ENCODE measurements around the gene NCAPH2.

The NCAPH2 gene

DNA sequence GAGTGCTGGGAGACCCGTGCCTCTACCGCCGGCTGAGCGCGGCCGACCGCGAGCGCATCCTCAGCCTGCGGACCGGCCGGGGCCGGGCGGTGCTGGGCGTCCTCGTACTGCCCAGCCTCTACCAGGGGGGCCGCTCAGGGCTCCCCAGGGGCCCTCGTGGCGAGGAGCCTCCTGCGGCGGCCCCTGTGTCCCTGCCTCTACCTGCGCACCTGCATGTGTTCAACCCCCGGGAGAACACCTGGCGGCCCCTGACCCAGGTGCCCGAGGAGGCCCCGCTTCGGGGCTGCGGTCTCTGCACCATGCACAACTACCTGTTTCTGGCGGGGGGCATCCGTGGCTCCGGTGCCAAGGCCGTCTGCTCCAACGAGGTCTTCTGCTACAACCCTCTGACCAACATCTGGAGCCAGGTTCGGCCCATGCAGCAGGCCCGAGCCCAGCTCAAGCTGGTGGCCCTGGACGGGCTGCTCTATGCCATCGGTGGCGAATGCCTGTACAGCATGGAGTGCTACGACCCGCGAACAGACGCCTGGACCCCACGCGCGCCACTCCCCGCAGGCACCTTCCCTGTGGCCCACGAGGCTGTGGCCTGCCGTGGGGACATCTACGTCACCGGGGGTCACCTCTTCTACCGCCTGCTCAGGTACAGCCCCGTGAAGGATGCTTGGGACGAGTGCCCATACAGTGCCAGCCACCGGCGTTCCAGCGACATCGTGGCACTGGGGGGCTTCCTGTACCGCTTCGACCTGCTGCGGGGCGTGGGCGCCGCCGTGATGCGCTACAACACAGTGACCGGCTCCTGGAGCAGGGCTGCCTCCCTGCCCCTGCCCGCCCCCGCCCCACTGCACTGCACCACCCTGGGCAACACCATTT is 41.1 kb downstream of the NCAPH2 start:
- peak overlapping the region; percentile 24 for H2BK5ac ChIP-seq (ENCODE audit: low read length)
- H3K4ac ChIP-seq (ENCODE audit: low read length) = peak overlapping the region; percentile 66
- H3K9ac ChIP-seq (ENCODE audit: low read depth, low read length, poor library complexity) = no peak overlapping the region
- peak overlapping the region; percentile 82 for H3K14ac ChIP-seq (ENCODE audit: low read length)
- peak overlapping the region; percentile 48 for H3K18ac ChIP-seq (ENCODE audit: low read length)
- peak overlapping the region; percentile 58 for H2BK12ac ChIP-seq (ENCODE audit: low read length)
- H3K23ac ChIP-seq (ENCODE audit: low read depth, low read length, poor library complexity) = peak overlapping the region; percentile 10
- no peak overlapping the region for H3K4me2 ChIP-seq (ENCODE audit: insufficient read depth, low read length, poor library complexity, severe bottlenecking)
- no peak overlapping the region for H3K4me3 ChIP-seq (ENCODE audit: low read length in 2 of 2)
- H2BK15ac ChIP-seq (ENCODE audit: low read length) = peak overlapping the region; percentile 89
- no peaks in the 10 kb centered on the region for H3K9me3 ChIP-seq (replicated peaks in 1 of 2; ENCODE audit: control insufficient read depth in 2 of 2, insufficient read depth in 1 of 2, low read depth in 1 of 2, low read length in 2 of 2)
- no peaks in the 10 kb centered on the region for H3K79me1 ChIP-seq (ENCODE audit: low read depth, low read length)
- peak overlapping the region; percentile 75 for H2AFZ ChIP-seq (ENCODE audit: low read length)
- WGBS, 2 donors (ENCODE audit: extremely low coverage in 2 of 2, insufficient read length in 2 of 2, insufficient replicate concordance in 1 of 2) = no CpG with 5 or more reads among the region's 68 CpGs
- H2AK5ac ChIP-seq (ENCODE audit: low read depth, low read length) = peak overlapping the region; percentile 90
- H3K27me3 ChIP-seq (ENCODE audit: control insufficient read depth in 3 of 3, insufficient read depth in 3 of 3, low read depth in 1 of 3, low read length in 3 of 3) = peaks cover 0 to 37% (median 13%) of the 10 kb centered on the region in 3 experiments
- H2BK120ac ChIP-seq (ENCODE audit: low read depth, low read length) = no peak overlapping the region
- DNase-seq (ENCODE audit: low spot score) = no peak
- H4K91ac ChIP-seq (ENCODE audit: low read depth, low read length, poor library complexity) = no peak overlapping the region
- H3K4me1 ChIP-seq (ENCODE audit: control insufficient read depth in 2 of 2, insufficient read depth in 1 of 2, low read depth in 1 of 2, low read length in 2 of 2) = no peaks in the 10 kb centered on the region
- H4K8ac ChIP-seq (ENCODE audit: low read depth, low read length) = no peak overlapping the region
- no peak overlapping the region for H3K27ac ChIP-seq (replicated peaks; ENCODE audit: low read length)
- H3K36me3 ChIP-seq (replicated peaks in 1 of 2; ENCODE audit: control insufficient read depth in 2 of 2, insufficient read depth in 2 of 2, low read length in 2 of 2) = no peaks in the 10 kb centered on the region

DNA sequence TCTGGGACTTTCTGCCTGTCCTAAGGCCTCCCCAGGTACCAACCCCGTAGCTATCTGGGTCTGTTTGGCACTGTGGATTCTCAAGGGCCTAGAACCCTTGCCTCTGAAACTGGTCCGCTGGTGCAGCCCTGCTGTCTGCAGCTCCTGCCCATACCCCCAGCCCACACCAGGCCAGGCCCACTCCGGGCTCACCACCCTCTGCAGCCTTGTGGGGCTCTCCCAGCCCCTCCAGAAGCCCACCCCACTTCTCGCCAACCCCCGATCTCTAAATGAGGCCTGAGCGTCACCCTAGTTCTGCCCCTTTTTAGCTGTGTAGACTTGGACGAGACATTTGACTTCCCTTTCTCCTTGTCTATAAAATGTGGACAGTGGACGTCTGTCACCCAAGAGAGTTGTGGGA is 42.4 kb downstream of the NCAPH2 start:
- peak overlapping the region; percentile 75 for H2AFZ ChIP-seq (ENCODE audit: low read length)
- no peak overlapping the region for H3K18ac ChIP-seq (ENCODE audit: low read length)
- no CpG with 5 or more reads among the region's 8 CpGs for WGBS, 2 donors (ENCODE audit: extremely low coverage in 2 of 2, insufficient read length in 2 of 2, insufficient replicate concordance in 1 of 2)
- H3K14ac ChIP-seq (ENCODE audit: low read length) = no peak overlapping the region
- no peak overlapping the region for H2BK120ac ChIP-seq (ENCODE audit: low read depth, low read length)
- no peak overlapping the region for H2AK5ac ChIP-seq (ENCODE audit: low read depth, low read length)
- no peak overlapping the region for H3K9ac ChIP-seq (ENCODE audit: low read depth, low read length, poor library complexity)
- no peak for DNase-seq (ENCODE audit: low spot score)
- no peak overlapping the region for H3K23ac ChIP-seq (ENCODE audit: low read depth, low read length, poor library complexity)
- H3K27ac ChIP-seq (replicated peaks; ENCODE audit: low read length) = no peak overlapping the region
- H3K79me1 ChIP-seq (ENCODE audit: low read depth, low read length) = no peaks in the 10 kb centered on the region
- no peak overlapping the region for H3K4me2 ChIP-seq (ENCODE audit: insufficient read depth, low read length, poor library complexity, severe bottlenecking)
- no peaks in the 10 kb centered on the region for H3K9me3 ChIP-seq (replicated peaks in 1 of 2; ENCODE audit: control insufficient read depth in 2 of 2, insufficient read depth in 1 of 2, low read depth in 1 of 2, low read length in 2 of 2)
- H4K8ac ChIP-seq (ENCODE audit: low read depth, low read length) = no peak overlapping the region
- no peaks in the 10 kb centered on the region for H3K36me3 ChIP-seq (replicated peaks in 1 of 2; ENCODE audit: control insufficient read depth in 2 of 2, insufficient read depth in 2 of 2, low read length in 2 of 2)
- no peak overlapping the region for H2BK15ac ChIP-seq (ENCODE audit: low read length)
- no peak overlapping the region for H2BK12ac ChIP-seq (ENCODE audit: low read length)
- H3K4me1 ChIP-seq (ENCODE audit: control insufficient read depth in 2 of 2, insufficient read depth in 1 of 2, low read depth in 1 of 2, low read length in 2 of 2) = no peaks in the 10 kb centered on the region
- peaks cover 0 to 28% (median 4%) of the 10 kb centered on the region in 3 experiments for H3K27me3 ChIP-seq (ENCODE audit: control insufficient read depth in 3 of 3, insufficient read depth in 3 of 3, low read depth in 1 of 3, low read length in 3 of 3)
- no peak overlapping the region for H2BK5ac ChIP-seq (ENCODE audit: low read length)
- no peak overlapping the region for H3K4ac ChIP-seq (ENCODE audit: low read length)
- H4K91ac ChIP-seq (ENCODE audit: low read depth, low read length, poor library complexity) = no peak overlapping the region
- no peak overlapping the region for H3K4me3 ChIP-seq (ENCODE audit: low read length in 2 of 2)

DNA sequence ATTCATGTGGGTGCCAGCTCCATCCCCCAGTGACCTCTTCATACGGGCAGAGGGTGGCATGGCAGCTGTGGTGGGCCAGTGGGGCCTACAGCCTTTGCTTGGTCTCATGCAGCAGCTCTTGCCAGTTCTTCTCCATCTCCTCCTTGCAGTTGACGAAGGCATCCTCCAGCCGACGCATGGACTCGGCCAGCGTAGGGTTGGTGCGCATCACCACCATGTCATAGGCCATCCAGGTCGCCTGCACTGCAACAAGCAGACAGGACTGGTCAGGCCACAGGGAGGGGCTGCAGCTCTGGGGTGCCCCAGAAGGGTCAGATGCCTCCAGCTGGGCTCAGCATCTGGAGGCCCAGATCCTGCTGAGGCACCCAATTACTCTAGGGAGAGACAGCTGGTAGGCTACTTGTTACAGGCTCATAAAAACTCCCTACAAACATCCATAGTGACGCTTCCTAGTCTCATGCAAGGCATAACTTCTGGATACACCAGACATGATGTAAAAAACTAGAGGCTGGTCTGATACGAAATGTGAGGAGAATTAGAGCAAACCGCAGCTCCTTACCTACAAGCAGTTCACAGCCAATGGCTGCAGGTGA is 43.2 kb downstream of the NCAPH2 start:
- Histone ChIP-seq H2AK5ac (ENCODE audit: low read depth, low read length) (no peak overlapping the region), H2BK15ac (ENCODE audit: low read length) (no peak overlapping the region), H3K14ac (ENCODE audit: low read length) (no peak overlapping the region), H3K79me1 (ENCODE audit: low read depth, low read length) (no peaks in the 10 kb centered on the region), H3K27ac (replicated peaks; ENCODE audit: low read length) (no peak overlapping the region), H3K18ac (ENCODE audit: low read length) (no peak overlapping the region), H4K91ac (ENCODE audit: low read depth, low read length, poor library complexity) (no peak overlapping the region), H3K4me2 (ENCODE audit: insufficient read depth, low read length, poor library complexity, severe bottlenecking) (no peak overlapping the region), H2AFZ (ENCODE audit: low read length) (no peak overlapping the region), H3K4ac (ENCODE audit: low read length) (no peak overlapping the region), H4K8ac (ENCODE audit: low read depth, low read length) (no peak overlapping the region), H3K4me1 (ENCODE audit: control insufficient read depth in 2 of 2, insufficient read depth in 1 of 2, low read depth in 1 of 2, low read length in 2 of 2) (no peaks in the 10 kb centered on the region), H3K36me3 (replicated peaks in 1 of 2; ENCODE audit: control insufficient read depth in 2 of 2, insufficient read depth in 2 of 2, low read length in 2 of 2) (no peaks in the 10 kb centered on the region), H2BK12ac (ENCODE audit: low read length) (no peak overlapping the region), H2BK5ac (ENCODE audit: low read length) (no peak overlapping the region), H3K27me3 (ENCODE audit: control insufficient read depth in 3 of 3, insufficient read depth in 3 of 3, low read depth in 1 of 3, low read length in 3 of 3) (peaks cover 0 to 21% (median 0%) of the 10 kb centered on the region in 3 experiments), H3K4me3 (ENCODE audit: low read length in 2 of 2) (no peak overlapping the region), H3K9me3 (replicated peaks in 1 of 2; ENCODE audit: control insufficient read depth in 2 of 2, insufficient read depth in 1 of 2, low read depth in 1 of 2, low read length in 2 of 2) (no peaks in the 10 kb centered on the region), H3K23ac (ENCODE audit: low read depth, low read length, poor library complexity) (peak overlapping the region; percentile 18), H2BK120ac (ENCODE audit: low read depth, low read length) (no peak overlapping the region), H3K9ac (ENCODE audit: low read depth, low read length, poor library complexity) (no peak overlapping the region)
- no CpG with 5 or more reads among the region's 11 CpGs for WGBS, 2 donors (ENCODE audit: extremely low coverage in 2 of 2, insufficient read length in 2 of 2, insufficient replicate concordance in 1 of 2)
- no peak for DNase-seq (ENCODE audit: low spot score)

DNA sequence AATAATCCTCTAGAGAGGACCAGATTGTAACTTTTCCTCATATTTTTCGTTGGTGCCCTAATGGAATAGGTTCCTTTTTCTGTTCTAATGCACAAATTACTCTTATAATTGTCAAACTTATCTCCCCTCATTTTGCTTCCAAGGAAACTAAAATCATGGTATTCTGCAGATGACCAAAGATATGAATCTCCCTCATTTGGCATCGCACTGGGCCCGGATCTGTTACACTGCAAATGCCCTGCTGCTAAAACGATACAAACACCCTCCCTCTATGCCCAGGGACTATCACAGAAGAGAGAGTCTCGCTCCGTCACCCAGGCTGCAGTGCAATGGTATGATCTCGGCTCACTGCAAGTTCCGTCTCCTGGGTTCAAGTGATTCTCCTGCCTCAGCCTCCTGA is 45.3 kb downstream of the NCAPH2 start:
- no peaks in the 10 kb centered on the region for H3K36me3 ChIP-seq (replicated peaks in 1 of 2; ENCODE audit: control insufficient read depth in 2 of 2, insufficient read depth in 2 of 2, low read length in 2 of 2)
- H3K27me3 ChIP-seq (ENCODE audit: control insufficient read depth in 3 of 3, insufficient read depth in 3 of 3, low read depth in 1 of 3, low read length in 3 of 3) = peaks cover 0 to 21% (median 0%) of the 10 kb centered on the region in 3 experiments
- no peak overlapping the region for H2BK5ac ChIP-seq (ENCODE audit: low read length)
- H3K4ac ChIP-seq (ENCODE audit: low read length) = no peak overlapping the region
- H3K4me3 ChIP-seq (ENCODE audit: low read length in 2 of 2) = no peak overlapping the region
- no peak overlapping the region for H3K4me2 ChIP-seq (ENCODE audit: insufficient read depth, low read length, poor library complexity, severe bottlenecking)
- H3K27ac ChIP-seq (replicated peaks; ENCODE audit: low read length) = no peak overlapping the region
- H2BK12ac ChIP-seq (ENCODE audit: low read length) = no peak overlapping the region
- H2BK120ac ChIP-seq (ENCODE audit: low read depth, low read length) = no peak overlapping the region
- no peak overlapping the region for H3K14ac ChIP-seq (ENCODE audit: low read length)
- H3K79me1 ChIP-seq (ENCODE audit: low read depth, low read length) = no peaks in the 10 kb centered on the region
- no CpG with 5 or more reads among the region's 8 CpGs for WGBS, 2 donors (ENCODE audit: extremely low coverage in 2 of 2, insufficient read length in 2 of 2, insufficient replicate concordance in 1 of 2)
- no peak overlapping the region for H2BK15ac ChIP-seq (ENCODE audit: low read length)
- H3K23ac ChIP-seq (ENCODE audit: low read depth, low read length, poor library complexity) = no peak overlapping the region
- H2AK5ac ChIP-seq (ENCODE audit: low read depth, low read length) = no peak overlapping the region
- no peak overlapping the region for H3K9ac ChIP-seq (ENCODE audit: low read depth, low read length, poor library complexity)
- no peak for DNase-seq (ENCODE audit: low spot score)
- no peak overlapping the region for H3K18ac ChIP-seq (ENCODE audit: low read length)
- no peak overlapping the region for H2AFZ ChIP-seq (ENCODE audit: low read length)
- H3K4me1 ChIP-seq (ENCODE audit: control insufficient read depth in 2 of 2, insufficient read depth in 1 of 2, low read depth in 1 of 2, low read length in 2 of 2) = no peaks in the 10 kb centered on the region
- no peaks in the 10 kb centered on the region for H3K9me3 ChIP-seq (replicated peaks in 1 of 2; ENCODE audit: control insufficient read depth in 2 of 2, insufficient read depth in 1 of 2, low read depth in 1 of 2, low read length in 2 of 2)
- H4K8ac ChIP-seq (ENCODE audit: low read depth, low read length) = no peak overlapping the region
- no peak overlapping the region for H4K91ac ChIP-seq (ENCODE audit: low read depth, low read length, poor library complexity)

All from neuronal stem cell (in vitro differentiated cells).